ENCODE results near the gene ARMCX5. TPM values are rescaled to one million over a fixed set of nuclear protein-coding genes. Genes with fewer than 3 reads are reported as not detected.

The ARMCX5 gene
- 10 to 100 TPM in 1 of 6 donors, 1 to 10 TPM in 5; 6.1 to 10.4 (median 8.0) TPM for total RNA-seq
- 1 to 10 TPM; 5.5 to 9.8 TPM for polyA plus RNA-seq

DNA sequence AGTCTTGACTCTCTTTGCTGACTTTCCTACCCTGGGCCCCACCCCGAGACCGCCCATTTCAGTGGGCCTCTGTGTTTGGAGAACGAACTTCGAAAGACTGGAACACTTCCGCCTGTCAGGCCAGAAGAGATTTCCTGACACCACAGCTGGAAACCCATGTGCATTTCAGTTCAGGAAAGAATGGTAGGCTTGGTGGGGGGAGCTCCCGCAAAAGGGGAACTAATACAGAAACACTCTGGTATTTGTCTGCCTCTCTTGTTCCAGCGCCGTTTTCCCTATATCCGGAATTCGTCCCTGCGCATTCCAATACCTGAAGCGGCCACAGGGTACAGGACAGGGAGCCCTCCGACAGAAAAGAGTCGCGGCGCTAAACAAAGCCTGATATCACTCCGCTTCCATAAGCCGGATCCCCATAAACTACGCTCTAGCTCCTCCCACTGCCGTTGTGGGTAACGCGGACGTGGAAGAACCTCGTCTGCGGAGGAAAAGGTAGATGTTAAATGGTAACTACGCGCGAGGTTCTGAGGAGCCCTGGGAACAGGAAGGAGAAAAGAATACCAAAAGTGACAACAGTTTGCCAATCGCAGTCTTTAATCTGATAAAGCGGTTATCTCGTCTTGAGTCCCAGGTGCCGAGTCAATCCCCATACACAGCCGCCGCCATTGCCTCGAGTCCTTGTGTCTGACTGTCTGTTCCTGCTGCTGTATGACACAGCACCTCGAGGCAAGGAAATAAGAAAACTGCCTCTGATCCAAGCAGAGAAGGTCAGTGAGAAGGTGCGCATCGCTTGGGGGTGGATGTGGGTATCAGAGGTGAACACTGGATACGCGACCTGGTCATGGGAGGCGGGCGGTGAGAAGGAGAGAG lies at the start of gene ARMCX5:
ARMCX5 (plus strand) TSS at position 432 of the 867 bp plus-strand sequence. CDS start 2,627 bp downstream, outside the sequence.
- Histone ChIP-seq H3K9me3 (no peaks in the 10 kb centered on the region), H3K36me3 (no peaks in the 10 kb centered on the region), H3K27me3 (peaks cover 0 to 3% (median 0%) of the 10 kb centered on the region in 4 donors), H3K27ac (peak within 1 kb of the TSS; percentile 29 to 79 (median 59)), H3K4me1 (no peaks in the 10 kb centered on the region), H3K4me3 (peak within 1 kb of the TSS; percentile 23 to 47 (median 34))
- TF ChIP-seq, protein P1, sequence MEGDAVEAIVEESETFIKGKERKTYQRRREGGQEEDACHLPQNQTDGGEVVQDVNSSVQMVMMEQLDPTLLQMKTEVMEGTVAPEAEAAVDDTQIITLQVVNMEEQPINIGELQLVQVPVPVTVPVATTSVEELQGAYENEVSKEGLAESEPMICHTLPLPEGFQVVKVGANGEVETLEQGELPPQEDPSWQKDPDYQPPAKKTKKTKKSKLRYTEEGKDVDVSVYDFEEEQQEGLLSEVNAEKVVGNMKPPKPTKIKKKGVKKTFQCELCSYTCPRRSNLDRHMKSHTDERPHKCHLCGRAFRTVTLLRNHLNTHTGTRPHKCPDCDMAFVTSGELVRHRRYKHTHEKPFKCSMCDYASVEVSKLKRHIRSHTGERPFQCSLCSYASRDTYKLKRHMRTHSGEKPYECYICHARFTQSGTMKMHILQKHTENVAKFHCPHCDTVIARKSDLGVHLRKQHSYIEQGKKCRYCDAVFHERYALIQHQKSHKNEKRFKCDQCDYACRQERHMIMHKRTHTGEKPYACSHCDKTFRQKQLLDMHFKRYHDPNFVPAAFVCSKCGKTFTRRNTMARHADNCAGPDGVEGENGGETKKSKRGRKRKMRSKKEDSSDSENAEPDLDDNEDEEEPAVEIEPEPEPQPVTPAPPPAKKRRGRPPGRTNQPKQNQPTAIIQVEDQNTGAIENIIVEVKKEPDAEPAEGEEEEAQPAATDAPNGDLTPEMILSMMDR (IDR thresholded peaks at IDR 0.05) = no peak
- DNase-seq (peak; percentile 50 to 75 (median 70)), FAIRE-seq (no peak), ATAC-seq (peak; percentile 95 to 98 (median 97))
- WGBS, 2 donors = 1 to 27% methylated on average over 42 of the region's 42 CpGs
- intact Hi-C loops (cut with DNase I) = no loop called here

DNA sequence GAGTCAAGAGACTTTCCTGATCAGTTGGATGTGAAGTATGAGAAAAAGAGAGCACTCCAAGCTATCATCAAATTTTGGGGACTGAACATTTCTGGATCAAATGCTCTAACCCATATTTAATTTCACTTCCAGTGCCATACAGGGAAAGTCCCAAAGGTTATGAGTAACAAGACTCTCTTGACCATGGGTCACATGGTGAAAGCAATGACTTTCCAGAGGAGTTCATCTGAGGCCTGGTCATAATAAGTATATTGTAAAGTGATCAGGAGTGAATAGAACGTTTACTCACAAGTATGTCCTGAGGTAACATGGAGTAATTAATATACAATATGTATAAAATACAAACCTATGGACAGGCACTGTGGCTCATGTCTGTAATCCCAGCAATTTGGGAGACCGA lies 40.7 kb upstream of the ARMCX5 start:
- H3K36me3 ChIP-seq = no peaks in the 10 kb centered on the region
- peaks cover 0 to 15% (median 0%) of the 10 kb centered on the region in 4 donors for H3K27me3 ChIP-seq
- intact Hi-C loops (cut with DNase I) = no loop called here
- TF ChIP-seq, protein P1 (IDR thresholded peaks at IDR 0.05) = no peak
- H3K4me1 ChIP-seq = no peaks in the 10 kb centered on the region
- FAIRE-seq (no peak), ATAC-seq (no peak), DNase-seq (no peak)
- WGBS, 2 donors = 69 to 79% methylated on average over 2 of the region's 2 CpGs
- no peaks in the 10 kb centered on the region for H3K9me3 ChIP-seq
- no peak overlapping the region for H3K4me3 ChIP-seq
- no peak overlapping the region for H3K27ac ChIP-seq

DNA sequence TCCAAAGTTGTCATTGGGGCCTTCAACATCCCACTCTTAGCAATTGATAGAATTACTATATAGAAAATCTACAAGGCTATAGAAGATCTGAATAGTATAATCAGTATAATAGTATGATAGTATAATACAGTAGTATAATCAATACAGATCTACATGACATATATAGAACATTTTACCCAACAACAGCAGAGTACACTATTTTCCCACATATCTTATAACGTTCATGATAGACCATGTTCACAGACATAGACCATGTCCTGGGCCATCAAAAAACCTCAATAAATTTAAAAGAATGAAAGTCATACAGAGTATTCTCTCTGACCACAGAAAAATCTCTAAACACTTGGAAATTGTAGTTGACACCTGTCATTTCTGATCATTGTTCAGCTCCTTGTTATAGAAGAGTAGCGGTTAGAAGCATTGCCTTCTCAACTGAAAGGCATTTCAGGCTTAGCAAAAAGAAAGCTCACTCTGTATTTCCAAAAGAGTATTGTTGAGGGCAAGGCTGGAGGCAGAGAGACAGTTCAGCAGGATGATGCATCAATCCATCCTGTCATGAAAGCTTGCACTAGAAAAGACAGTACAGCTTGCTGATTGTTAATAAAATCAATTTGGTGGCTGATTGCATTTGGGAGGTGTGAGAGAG lies 38.8 kb upstream of the ARMCX5 start:
- ATAC-seq = no peak
- no peaks in the 10 kb centered on the region for H3K9me3 ChIP-seq
- no peak for DNase-seq
- WGBS, 2 donors = 68 to 77% methylated on average over 2 of the region's 2 CpGs
- no peak overlapping the region for H3K27ac ChIP-seq
- no peak overlapping the region for H3K4me3 ChIP-seq
- H3K27me3 ChIP-seq = peaks cover 0 to 3% (median 0%) of the 10 kb centered on the region in 4 donors
- intact Hi-C loops (cut with DNase I) = no loop called here
- TF ChIP-seq, protein P1 (IDR thresholded peaks at IDR 0.05) = no peak
- no peaks in the 10 kb centered on the region for H3K4me1 ChIP-seq
- no peaks in the 10 kb centered on the region for H3K36me3 ChIP-seq
- no peak for FAIRE-seq

DNA sequence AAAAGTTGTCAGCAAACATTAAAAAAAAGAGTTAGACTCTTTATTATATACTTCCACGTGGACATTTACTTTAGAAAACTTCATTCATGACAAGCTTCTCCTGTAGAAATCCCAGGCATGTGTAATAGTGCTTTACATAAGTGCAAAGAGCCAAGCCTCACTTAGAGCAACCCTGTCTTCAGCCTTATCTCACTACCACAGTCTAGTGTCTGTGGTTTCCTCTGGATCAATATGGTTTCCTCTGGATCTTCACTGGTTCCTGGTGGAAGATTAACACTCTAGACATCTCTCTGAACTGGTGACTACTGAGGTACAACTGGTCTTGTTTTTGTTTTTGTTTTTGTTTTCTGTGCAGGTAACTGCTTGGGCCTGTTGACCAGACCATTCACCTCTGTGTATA lies 18.4 kb upstream of the ARMCX5 start:
- Histone ChIP-seq H3K27ac (no peak overlapping the region), H3K9me3 (no peaks in the 10 kb centered on the region), H3K27me3 (peaks cover 0 to 7% (median 2%) of the 10 kb centered on the region in 4 donors), H3K36me3 (no peaks in the 10 kb centered on the region), H3K4me3 (no peak overlapping the region), H3K4me1 (no peaks in the 10 kb centered on the region)
- no peak for DNase-seq
- no peak for ATAC-seq
- TF ChIP-seq, protein P1 (IDR thresholded peaks at IDR 0.05) = no peak
- 21 to 54% methylated on average over 1 of the region's 1 CpG for WGBS, 2 donors
- no peak for FAIRE-seq
- intact Hi-C loops (cut with DNase I) = no loop called here
